GF-D8 (cell line): Measurements from ENCODE around the gene EZH2.

ENCODE experiments used
- DNase-seq: peaks from one replicate; lab custom pipeline; 2025; lab: John Stamatoyannopoulos, UW

The EZH2 gene

GRCh38 chr7:148884049-148884298 lies at the start of gene EZH2:
Gene EZH2, minus strand, starts transcription at chr7:148884291. Its CDS starts 36,993 bp downstream, at chr7:148847298.
- no peak for DNase-seq

GRCh38 chr7:148931470-148931869 lies 47.4 kb upstream of the EZH2 start:
- no peak for DNase-seq

DNA sequence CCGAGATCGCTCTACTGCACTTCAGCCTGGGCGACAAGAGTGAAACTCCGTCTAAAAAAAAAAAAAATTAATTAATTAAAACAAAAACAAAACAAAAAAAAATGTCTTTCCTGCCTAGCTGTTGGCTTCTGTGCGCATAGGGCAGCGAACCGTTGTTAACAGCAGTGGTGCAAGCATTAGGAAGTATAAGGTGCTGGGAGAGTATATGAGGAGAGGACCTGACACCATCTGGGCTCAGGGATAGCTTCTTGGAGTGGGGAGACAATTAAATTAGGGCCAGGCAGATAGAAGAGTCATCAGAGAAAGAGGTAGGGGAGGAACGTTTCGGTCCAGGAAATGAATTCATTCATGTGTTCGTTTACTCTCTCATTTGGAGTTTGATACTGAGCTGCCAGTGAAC lies 46.2 kb upstream of the EZH2 start:
- no peak for DNase-seq

- DNase-seq = no peak
Observed at GRCh38 chr7:148929176-148929575, 45.1 kb upstream of the EZH2 start.

DNA sequence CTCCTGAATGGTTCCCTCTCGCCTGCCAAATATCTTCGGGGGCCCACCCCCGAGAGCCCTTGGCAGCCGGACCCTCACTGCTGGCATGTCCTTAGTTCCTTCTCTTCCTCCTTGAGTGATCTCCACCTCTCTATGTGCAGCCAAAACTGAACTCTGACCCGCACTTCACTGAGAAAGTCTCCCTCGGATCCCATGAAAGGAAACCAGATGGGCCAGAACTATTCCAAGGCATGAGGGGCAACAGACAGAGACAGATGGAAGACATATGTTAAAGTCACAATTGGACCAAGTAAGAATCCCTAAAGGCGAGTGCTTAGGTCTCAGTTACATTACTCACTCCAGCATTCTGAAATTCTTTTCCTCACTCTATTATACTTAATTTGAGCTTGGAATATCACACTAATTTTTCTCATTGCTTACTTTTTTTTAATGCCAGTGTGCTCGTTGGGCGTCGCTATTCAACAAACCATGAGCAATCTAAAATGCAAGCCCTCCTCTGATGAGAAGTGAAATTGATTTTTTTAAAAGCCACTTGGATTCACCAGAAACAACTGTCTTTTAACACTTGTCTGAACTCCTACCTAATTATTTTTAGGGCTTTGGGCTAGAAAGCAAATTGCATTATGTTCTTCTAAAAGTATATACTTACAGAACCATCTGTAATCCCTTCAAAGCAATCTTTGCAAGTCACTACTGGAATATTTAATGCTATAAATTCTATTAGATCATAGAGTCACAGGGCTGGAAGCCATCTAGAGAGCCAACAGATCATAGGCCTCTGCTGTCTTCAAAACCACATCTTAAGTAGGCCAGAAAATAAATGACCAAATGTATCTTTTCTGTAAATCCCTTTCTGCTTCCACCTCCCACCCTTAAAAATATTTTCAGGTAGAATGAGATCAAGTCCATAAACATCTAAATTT lies 43.3 kb upstream of the EZH2 start:
- no peak for DNase-seq

- no peak for DNase-seq
Observed at GRCh38 chr7:148925836-148926235, 41.7 kb upstream of the EZH2 start.

- no peak for DNase-seq
Observed at GRCh38 chr7:148924011-148924410, 39.9 kb upstream of the EZH2 start.

GRCh38 chr7:148921806-148922205 lies 37.7 kb upstream of the EZH2 start:
- DNase-seq = no peak

DNA sequence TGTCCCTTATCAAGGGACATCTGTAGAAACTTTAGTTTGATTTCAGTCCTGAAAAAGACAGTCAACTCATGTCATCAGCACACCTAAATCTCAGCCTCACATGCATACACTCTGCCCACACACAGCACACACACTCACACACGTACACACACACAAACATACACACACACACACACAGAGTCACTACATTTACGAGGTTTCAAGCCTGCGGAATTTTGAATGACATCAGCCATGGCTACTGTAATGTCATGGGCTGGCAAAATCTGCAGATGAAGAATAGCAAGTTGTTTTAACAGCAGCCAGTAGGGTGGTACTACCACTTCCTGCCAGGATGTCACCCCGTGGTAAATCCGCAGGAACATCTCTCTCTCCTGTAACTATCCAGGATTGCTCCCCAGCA lies 37.1 kb upstream of the EZH2 start:
- DNase-seq = no peak

DNA sequence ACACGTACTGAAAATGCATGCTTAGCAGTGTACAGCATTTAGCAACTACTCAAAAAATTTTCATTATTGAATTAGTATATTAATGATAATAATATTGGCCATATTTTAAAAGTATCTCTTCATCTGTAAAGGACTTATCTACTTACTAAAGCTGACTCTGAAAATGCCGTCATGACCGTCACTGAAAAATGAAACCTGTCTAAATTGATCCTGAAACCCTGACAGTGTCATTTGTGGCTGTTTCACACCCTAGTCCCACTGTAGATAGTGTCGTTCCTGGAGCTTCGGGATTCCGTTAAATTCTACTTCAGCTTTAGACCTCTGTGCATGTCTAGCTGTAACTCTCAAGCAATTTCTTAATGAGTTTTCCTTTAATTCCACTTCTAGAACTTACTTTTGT lies 35.8 kb upstream of the EZH2 start:
- DNase-seq = no peak

DNA sequence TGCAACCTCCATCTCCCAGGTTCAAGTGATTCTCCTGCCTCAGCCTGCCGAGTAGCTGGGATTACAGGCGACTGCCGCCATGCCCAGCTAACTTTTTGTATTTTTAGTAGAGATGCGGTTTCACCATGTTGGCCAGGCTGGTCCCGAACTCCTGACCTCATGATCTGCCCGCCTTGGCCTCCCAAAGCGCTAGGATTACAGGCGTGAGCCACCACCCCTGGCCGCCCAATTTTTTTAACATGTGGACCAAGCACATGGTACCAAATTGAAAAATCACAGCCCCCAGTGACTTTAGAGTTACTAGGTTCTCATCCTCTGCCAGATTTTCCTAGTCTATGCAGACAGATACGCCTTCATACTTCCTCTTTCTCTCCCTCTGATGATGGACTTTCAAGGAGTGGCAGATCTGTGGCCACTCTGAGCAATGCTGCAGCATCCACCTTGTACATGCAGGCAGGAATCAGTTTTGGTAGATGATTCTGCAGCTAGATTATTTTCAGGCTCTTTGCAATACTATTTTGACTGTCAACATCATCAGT lies 34.0 kb upstream of the EZH2 start:
- no peak for DNase-seq

DNA sequence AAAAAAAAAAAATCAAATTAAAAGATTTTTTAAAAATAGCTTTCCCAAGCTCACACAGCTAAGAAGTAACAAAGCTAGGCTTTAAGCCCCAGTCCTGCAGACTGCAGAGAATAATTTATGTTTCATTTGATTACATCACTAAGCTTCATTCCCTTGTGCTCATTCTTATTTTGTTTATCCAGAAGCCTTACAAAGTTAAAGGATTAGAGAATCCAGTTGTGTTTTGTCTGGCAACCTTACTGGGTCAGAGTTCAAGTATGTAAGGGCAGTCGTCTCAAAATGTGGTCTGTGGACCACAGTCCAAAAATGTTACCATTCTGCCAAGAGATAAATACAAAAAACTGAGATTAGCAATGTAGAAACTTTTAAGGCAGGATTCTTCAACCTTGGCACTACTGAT lies 32.1 kb upstream of the EZH2 start:
- DNase-seq = no peak

GRCh38 chr7:148915211-148915610 lies 31.1 kb upstream of the EZH2 start:
- no peak for DNase-seq

DNA sequence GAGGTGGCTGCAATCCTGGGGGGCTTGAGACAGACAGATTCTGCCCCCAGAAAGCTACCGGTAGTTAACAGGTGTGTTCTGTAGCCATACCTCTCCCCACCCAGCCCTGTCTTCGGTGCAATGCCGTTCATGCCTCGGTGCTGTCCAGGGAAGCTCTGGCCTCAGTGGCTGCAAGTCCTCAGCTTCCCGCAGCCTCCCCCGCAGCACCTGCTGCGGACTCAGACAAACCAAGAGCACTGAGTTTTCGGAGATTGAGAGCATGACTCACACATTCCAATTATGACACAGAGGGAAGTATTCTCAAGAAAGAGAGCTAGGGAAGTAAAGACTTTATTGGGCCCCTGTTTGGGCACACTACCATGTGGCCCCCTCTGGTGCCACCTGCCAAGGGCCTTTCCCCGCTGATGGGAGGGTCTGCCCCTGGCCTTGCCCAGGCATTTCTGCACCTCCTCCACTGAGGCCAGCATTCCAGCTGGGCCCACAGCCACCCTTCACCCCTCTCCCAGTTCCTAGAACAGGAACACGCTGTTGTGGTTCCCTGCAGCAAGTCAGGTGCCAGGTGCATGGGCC lies 30.2 kb upstream of the EZH2 start:
- DNase-seq = peak; percentile 70

DNA sequence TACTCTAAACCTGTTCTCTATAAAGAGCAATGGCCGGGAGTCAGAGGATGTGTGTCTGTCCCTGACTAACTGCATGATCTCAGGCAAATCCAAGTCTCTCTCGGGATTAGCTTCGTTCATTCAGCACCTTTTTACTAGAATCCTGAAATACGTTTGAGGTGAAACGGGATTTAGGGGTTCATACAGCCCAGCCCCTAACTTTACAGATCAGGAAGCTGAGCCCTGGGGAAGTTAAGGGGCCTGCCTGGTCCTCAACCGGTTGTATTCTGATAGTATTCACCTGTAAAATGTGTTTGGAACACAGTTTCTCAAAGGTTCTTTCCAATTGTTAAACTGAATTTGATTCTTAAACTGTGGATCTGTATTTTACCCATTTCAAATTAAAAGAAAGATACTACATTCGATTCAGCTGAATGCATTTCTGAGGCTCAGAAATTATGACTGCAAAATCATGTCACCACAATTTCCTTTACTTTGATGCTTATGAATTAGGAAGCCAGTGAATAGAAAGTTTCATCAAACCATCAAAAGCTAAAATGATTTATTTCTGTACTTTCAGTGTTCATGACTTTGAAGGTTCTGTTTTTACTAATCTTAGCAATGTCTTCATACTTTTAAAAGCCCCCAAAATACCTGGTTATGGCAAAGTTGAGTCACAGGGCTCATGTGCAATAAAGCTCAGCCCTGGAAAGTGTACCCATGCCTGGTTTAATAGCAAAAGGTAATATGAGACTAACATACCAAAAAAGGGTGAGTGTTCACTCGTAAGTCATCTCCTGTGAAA lies 28.9 kb upstream of the EZH2 start:
- no peak for DNase-seq

GRCh38 chr7:148912151-148912550 lies 28.1 kb upstream of the EZH2 start:
- no peak for DNase-seq

DNA sequence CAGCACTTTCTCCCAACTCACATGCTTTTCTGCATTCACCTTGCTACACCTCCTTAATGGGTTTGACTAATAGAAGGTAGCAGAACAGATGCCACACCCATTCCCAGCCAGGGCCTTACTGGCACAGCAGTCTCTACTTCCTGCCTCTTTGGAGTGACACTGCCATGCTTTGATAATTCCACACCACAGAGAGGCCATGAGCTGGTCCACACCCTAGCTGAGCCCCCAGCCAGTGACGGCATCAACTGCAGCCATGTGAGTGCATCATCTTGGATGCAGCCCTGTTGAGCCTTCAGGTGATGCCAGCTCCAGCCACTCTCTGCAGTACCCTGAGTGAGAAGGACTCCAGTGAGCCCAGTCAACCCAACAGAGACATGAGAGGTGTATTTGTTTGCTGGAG lies 27.5 kb upstream of the EZH2 start:
- DNase-seq = no peak

GRCh38 chr7:148909568-148909967 lies 25.5 kb upstream of the EZH2 start:
- no peak for DNase-seq

GRCh38 chr7:148906707-148907498 lies 22.8 kb upstream of the EZH2 start:
- DNase-seq = no peak

DNA sequence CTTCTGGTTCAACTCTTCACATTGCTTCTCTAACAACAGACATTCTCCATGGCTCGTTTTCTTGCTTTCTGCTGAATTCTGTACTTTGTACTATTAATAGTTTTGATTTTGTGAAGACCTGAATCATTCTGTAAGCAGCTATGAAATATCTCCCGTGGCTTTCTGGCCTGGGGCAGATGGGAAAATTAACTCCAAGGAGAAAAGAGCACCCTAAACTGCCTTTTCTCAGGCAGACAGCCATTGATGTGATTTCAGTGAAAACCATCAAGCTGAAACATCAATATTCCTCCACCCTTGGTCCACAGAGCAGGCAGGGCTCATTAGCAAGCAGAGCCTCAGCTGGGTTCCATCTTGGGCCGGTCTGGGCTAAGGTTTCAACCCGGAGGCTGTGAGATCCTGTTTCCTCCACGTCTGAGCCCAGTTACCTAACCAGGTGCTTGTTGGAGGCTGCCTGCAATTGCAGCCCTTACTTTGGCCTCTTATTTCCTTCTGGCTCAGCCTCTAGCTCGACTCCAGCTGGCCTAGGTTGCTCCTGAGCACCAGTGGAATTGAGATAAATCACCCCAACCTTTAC lies 21.1 kb upstream of the EZH2 start:
- no peak for DNase-seq

GRCh38 chr7:148903504-148903903 lies 19.4 kb upstream of the EZH2 start:
- DNase-seq = no peak

- DNase-seq = no peak
Observed at GRCh38 chr7:148901178-148901577, 17.1 kb upstream of the EZH2 start.
